SK-N-SH treated with all-trans-retinoic acid at 6 μM for 48 hours (cell line): ENCODE data around the gene TNFAIP8.

Experiments
- ATAC-seq: fragments of 200-7000 bp; cut with Tn5 transposase; 3 replicates; pipeline ENCODE4 v1.9.1; 2020; ENCODE audit warnings: mild to moderate bottlenecking, moderate library complexity
- ARNTL ChIP-seq: fragments of 450-650 bp; formaldehyde crosslinking; IDR thresholded peaks from 2 replicates; pipeline ENCODE4 v1.5.0; 2020; ENCODE audit warnings: low read depth, mild to moderate bottlenecking, moderate library complexity, borderline replicate concordance
- BACH2 ChIP-seq: fragments of 250-450 bp; sonication (Bioruptor Pico); IDR thresholded peaks from 2 replicates; pipeline ENCODE4 v1.9.0; 2021; ENCODE audit warnings: mild to moderate bottlenecking, borderline replicate concordance
- CREB5 ChIP-seq: fragments of 250-450 bp; sonication (Bioruptor Pico); IDR thresholded peaks from 2 replicates; pipeline ENCODE4 v1.5.1; 2020; ENCODE audit warnings: low read depth, mild to moderate bottlenecking, moderate library complexity
- CSDC2 ChIP-seq: fragments of 250-450 bp; sonication (Bioruptor Pico); IDR thresholded peaks from 2 replicates; pipeline ENCODE4 v1.5.0; 2020; ENCODE audit warnings: mild to moderate bottlenecking, moderate library complexity
- CSRNP3 ChIP-seq: fragments of 250-450 bp; sonication (Bioruptor Pico); IDR thresholded peaks from 2 replicates; pipeline ENCODE4 v1.5.1; 2021; ENCODE audit warnings: mild to moderate bottlenecking, moderate library complexity
- ESRRG ChIP-seq: fragments of 250-450 bp; sonication (Bioruptor Pico); IDR thresholded peaks from 2 replicates; pipeline ENCODE4 v1.6.1; 2021; ENCODE audit warnings: mild to moderate bottlenecking
- GLIS3 ChIP-seq: fragments of 250-450 bp; sonication (Bioruptor Pico); IDR thresholded peaks from 2 replicates; pipeline ENCODE4 v1.5.0; 2020; ENCODE audit warnings: mild to moderate bottlenecking, moderate library complexity
- ISL1 ChIP-seq: fragments of 250-450 bp; sonication (Bioruptor Pico); IDR thresholded peaks from 2 replicates; pipeline ENCODE4 v2.1.2; 2022; ENCODE audit warnings: mild to moderate bottlenecking, moderate library complexity
- OSR1 ChIP-seq: fragments of 250-450 bp; sonication (Bioruptor Pico); IDR thresholded peaks from 2 replicates; pipeline ENCODE4 v1.8.0; 2022; ENCODE audit warnings: moderate library complexity, mild to moderate bottlenecking, inconsistent platforms
- PATZ1 ChIP-seq: fragments of 250-450 bp; sonication (Bioruptor Pico); IDR thresholded peaks from 2 replicates; pipeline ENCODE4 v1.8.0; 2020; ENCODE audit warnings: mild to moderate bottlenecking, moderate library complexity, borderline replicate concordance
- PPARA ChIP-seq: fragments of 250-450 bp; sonication (Bioruptor Pico); IDR thresholded peaks from 2 replicates; pipeline ENCODE4 v1.5.0; 2020; ENCODE audit warnings: mild to moderate bottlenecking, borderline replicate concordance
- TCF4 ChIP-seq: fragments of 250-450 bp; sonication (Bioruptor Pico); IDR thresholded peaks from 2 replicates; pipeline ENCODE4 v1.8.0; 2021; ENCODE audit warnings: mild to moderate bottlenecking, moderate library complexity, borderline replicate concordance
- TSHZ2 ChIP-seq: fragments of 250-450 bp; sonication (Bioruptor Pico); IDR thresholded peaks from 2 replicates; pipeline ENCODE4 v1.5.0; 2020; ENCODE audit warnings: mild to moderate bottlenecking, moderate library complexity
- ZC3H10 ChIP-seq: fragments of 250-450 bp; sonication (Bioruptor Pico); IDR thresholded peaks from 2 replicates; pipeline ENCODE4 v1.5.1; 2021; ENCODE audit warnings: mild to moderate bottlenecking, moderate library complexity
- ZFP3 ChIP-seq: fragments of 250-450 bp; sonication (Bioruptor Pico); IDR thresholded peaks from 2 replicates; pipeline ENCODE4 v1.5.0; 2020; ENCODE audit warnings: mild to moderate bottlenecking, moderate library complexity
- ZFP30 ChIP-seq: fragments of 450-650 bp; formaldehyde crosslinking; IDR thresholded peaks from 2 replicates; pipeline ENCODE4 v1.5.0; 2022; ENCODE audit warnings: mild to moderate bottlenecking, moderate library complexity
- ZNF565 ChIP-seq: fragments of 450-650 bp; formaldehyde crosslinking; conservative IDR thresholded peaks from 2 replicates; pipeline ENCODE4 v1.5.0; 2020; ENCODE audit warnings: low read depth, mild to moderate bottlenecking, moderate library complexity
- ZNF8 ChIP-seq: fragments of 450-650 bp; formaldehyde crosslinking; IDR thresholded peaks from 2 replicates; pipeline ENCODE4 v1.5.0; 2020; ENCODE audit warnings: mild to moderate bottlenecking, moderate library complexity

Gene TNFAIP8

GRCh38 chr5:119313197-119313596 lies 42.6 kb upstream of the TNFAIP8 start (continued):
- TF ChIP-seq TSHZ2 (CRISPR knock-in tag) (no peak), ZC3H10 (CRISPR knock-in tag) (no peak), TCF4 (CRISPR knock-in tag) (no peak), ISL1 (CRISPR knock-in tag) (no peak), OSR1 (CRISPR knock-in tag) (no peak)

- ATAC-seq, result no peak; the same call in 2 of the 3 replicates
- TF ChIP-seq ZFP30 (CRISPR knock-in tag), result no peak
- no peak for TF ChIP-seq OSR1 (CRISPR knock-in tag)
- TF ChIP-seq ARNTL (CRISPR knock-in tag), result no peak
- no peak for TF ChIP-seq GLIS3 (CRISPR knock-in tag)
- no peak for TF ChIP-seq ZC3H10 (CRISPR knock-in tag)
- TF ChIP-seq TSHZ2 (CRISPR knock-in tag), result no peak
Measured at GRCh38 chr5:119313658-119314605, 41.9 kb upstream of the TNFAIP8 start.

- ATAC-seq, result peak; percentile 85
- no peak for TF ChIP-seq TSHZ2 (CRISPR knock-in tag)
- TF ChIP-seq ISL1 (CRISPR knock-in tag), result no peak
- TF ChIP-seq ZFP30 (CRISPR knock-in tag), result no peak
- TF ChIP-seq ARNTL (CRISPR knock-in tag), result no peak
- TF ChIP-seq ZNF565 (CRISPR knock-in tag), result no peak
- TF ChIP-seq PPARA (CRISPR knock-in tag), result no peak
Measured at GRCh38 chr5:119315516-119315949, 40.3 kb upstream of the TNFAIP8 start.

GRCh38 chr5:119316086-119316485 lies 39.7 kb upstream of the TNFAIP8 start:
- no peak for ATAC-seq
- TF ChIP-seq CREB5 (CRISPR knock-in tag) (no peak), PPARA (CRISPR knock-in tag) (no peak)

GRCh38 chr5:119316906-119317305 lies 38.9 kb upstream of the TNFAIP8 start:
- ATAC-seq, result no peak
- TF ChIP-seq CSRNP3 (CRISPR knock-in tag) (no peak), ARNTL (CRISPR knock-in tag) (no peak), ZFP30 (CRISPR knock-in tag) (no peak), PATZ1 (CRISPR knock-in tag) (no peak), ZNF565 (CRISPR knock-in tag) (no peak), CSDC2 (CRISPR knock-in tag) (no peak), ISL1 (CRISPR knock-in tag) (no peak), GLIS3 (CRISPR knock-in tag) (no peak), OSR1 (CRISPR knock-in tag) (no peak), ZNF8 (CRISPR knock-in tag) (no peak), ESRRG (no peak), BACH2 (CRISPR knock-in tag) (no peak), ZFP3 (CRISPR knock-in tag) (no peak), TCF4 (CRISPR knock-in tag) (no peak)
